K562 (cell line): ENCODE results near the gene HS6ST1. TPM values are rescaled to one million over a fixed set of nuclear protein-coding genes. Genes with fewer than 3 reads are reported as not detected.

ENCODE experiments used
- ATAC-seq: fragments of 200-7000 bp; cut with Tn5 transposase; 3 replicates; pipeline ENCODE4 v1.9.1; 2020; ENCODE audit warnings: moderate library complexity
- BruUV-seq: library from RNA; stranded (reverse); fragments of 400-500 nt; replicated peaks from 2 replicates; lab custom pipeline; 2021; lab: Mats Ljungman, UMichigan
- CTCF ChIA-PET: fragments of 300-600 bp; formaldehyde crosslinking; extraction: SDS; loops from one replicate; lab custom pipeline; 2021; ENCODE audit warnings: low intra/inter-chr PET ratio; lab: Yijun Ruan, JAX
- POLR2A ChIA-PET: fragments of 300-600, 350-650 bp; sonication (Branson Sonifier 250); formaldehyde crosslinking; extraction: SDS; loops from one replicate; lab custom pipeline; 2021; ENCODE audit warnings: antibody characterized with exemption, inconsistent platforms; lab: Yijun Ruan, JAX
- DNase-seq, 4 experiments: peaks; one replicate each; pipeline versions ENCODE4 v3.0.0 to v3.0.0-alpha.2; 2011 to 2018; ENCODE audit warnings: low spot score in 3 of 4, mixed read lengths in 3 of 4; ENCODE audit errors: extremely low read depth in 1 of 4
- FAIRE-seq: peaks from 2 replicates; lab custom pipeline; 2011; peaks lifted over from hg19 to GRCh38; lab: Jason Lieb, UNC
- H2AFZ ChIP-seq: 2 replicates; pipeline ENCODE4 v1.6.0; 2011; ENCODE audit warnings: low read depth, low read length, control low read depth, inconsistent platforms
- H3K27ac ChIP-seq: fragments of 200-600 bp; 3 replicates; pipeline ENCODE4 v1.8.0; 2011; ENCODE audit warnings: low read depth, mild to moderate bottlenecking, control low read depth, inconsistent platforms, low read length, moderate library complexity, mixed read lengths; ENCODE audit errors: extremely low read depth
- H3K27me3 ChIP-seq, 2 experiments: fragments of 300-600 bp in 1 of 2; 2 replicates in 1 of 2; 3 replicates in 1 of 2; pipeline versions ENCODE4 v1.6.0 to v1.8.0; 2011; ENCODE audit warnings: inconsistent platforms in 2 of 2, low read length in 2 of 2, mild to moderate bottlenecking in 1 of 2, mixed read lengths in 1 of 2, moderate library complexity in 1 of 2; ENCODE audit not compliant: control insufficient read depth in 2 of 2, insufficient read depth in 2 of 2
- H3K36me3 ChIP-seq: fragments of 300-600 bp; 3 replicates; pipeline ENCODE4 v1.8.0; 2011; ENCODE audit warnings: mild to moderate bottlenecking, low read length, inconsistent platforms; ENCODE audit not compliant: control insufficient read depth, insufficient read depth
- H3K4me1 ChIP-seq, 2 experiments: fragments of 200-600 bp in 1 of 2; replicated peaks in 1 of 2; 2 replicates in 1 of 2; 3 replicates in 1 of 2; pipeline versions ENCODE4 v1.5.1 to v1.8.0; 2011; ENCODE audit warnings: inconsistent platforms in 2 of 2, low read length in 2 of 2, mild to moderate bottlenecking in 1 of 2, mixed read lengths in 1 of 2, moderate library complexity in 1 of 2; ENCODE audit not compliant: control insufficient read depth in 2 of 2, insufficient read depth in 2 of 2
- H3K4me2 ChIP-seq: 2 replicates; pipeline ENCODE4 v1.6.1; 2011; ENCODE audit warnings: low read length, control low read depth, inconsistent platforms, mixed read lengths; ENCODE audit not compliant: insufficient read depth
- H3K4me3 ChIP-seq: fragments of 200-600 bp; sonication (generic), shearing (Covaris generic); 2 replicates; pipeline ENCODE4 v1.5.1; 2016; ENCODE audit warnings: control low read depth, inconsistent platforms
- H3K79me2 ChIP-seq: fragments of 200-600 bp; 3 replicates; pipeline ENCODE4 v1.8.0; 2011; ENCODE audit warnings: low read length, inconsistent platforms; ENCODE audit not compliant: control insufficient read depth, insufficient read depth
- H3K9ac ChIP-seq, 2 experiments: 2 replicates each; pipeline versions ENCODE4 v1.6.0 to v1.6.1; 2011; ENCODE audit warnings: low read depth in 2 of 2, low read length in 2 of 2, control low read depth in 1 of 2, inconsistent platforms in 1 of 2, mild to moderate bottlenecking in 1 of 2, mixed read lengths in 1 of 2; ENCODE audit not compliant: insufficient read depth in 1 of 2
- H3K9me1 ChIP-seq: one replicate; pipeline ENCODE4 v1.6.0; 2011; ENCODE audit warnings: inconsistent platforms, mild to moderate bottlenecking, low read length, moderate library complexity; ENCODE audit not compliant: control insufficient read depth, insufficient read depth
- H3K9me3 ChIP-seq: replicated peaks from 2 replicates; pipeline ENCODE4 v1.5.1; 2011; ENCODE audit warnings: low read depth, low read length, inconsistent platforms; ENCODE audit not compliant: control insufficient read depth, insufficient read depth
- H4K20me1 ChIP-seq: replicated peaks from 2 replicates; pipeline ENCODE4 v1.6.1; 2011; ENCODE audit warnings: low read length, inconsistent platforms, mixed read lengths; ENCODE audit not compliant: control insufficient read depth, insufficient read depth
- CBFA2T3 ChIP-seq: fragments of 450-650 bp; IDR thresholded peaks from 2 replicates; pipeline ENCODE4 v1.6.1; 2017
- HMG20B ChIP-seq: fragments of 250-450 bp; sonication (Bioruptor Pico); IDR thresholded peaks from 2 replicates; pipeline ENCODE4 v1.5.0; 2021; ENCODE audit warnings: mild to moderate bottlenecking
- NRF1 ChIP-seq, 2 experiments: fragments of 450-650 bp; IDR thresholded peaks in 1 of 2; conservative IDR thresholded peaks in 1 of 2; 2 replicates each; pipeline ENCODE4 v1.6.1; 2014; ENCODE audit warnings: mild to moderate bottlenecking in 2 of 2
- SPI1 ChIP-seq: IDR thresholded peaks from 2 replicates; pipeline ENCODE4 v1.6.1; 2011; ENCODE audit warnings: low read depth, low read length, control low read depth, borderline replicate concordance
- TCF3 ChIP-seq: sonication (generic); formaldehyde crosslinking; IDR thresholded peaks from 2 replicates; pipeline ENCODE4 v1.4.0; 2020; ENCODE audit warnings: mild to moderate bottlenecking, missing genetic modification reagents
- WGBS: fragments of 100-300 bp; shearing (Covaris generic); methylation state at CpG from one replicate; pipeline ENCODE4 v1.1.6; 2016; ENCODE audit warnings: low coverage, mixed read lengths; ENCODE audit not compliant: insufficient coverage; ENCODE audit errors: missing lambda C conversion rate; 5-methylcytosine and 5-hydroxymethylcytosine counted together
- in situ Hi-C: fragments of 300-500 bp; cut with MboI; formaldehyde crosslinking; loops from 4 replicates; pipeline ENCODE4 v1.15.0; 2018; ENCODE audit warnings: inconsistent platforms, mixed read lengths
- intact Hi-C: fragments of 100-400 bp; cut with micrococcal nuclease; formaldehyde crosslinking; loops from 2 replicates; pipeline ENCODE4 v1.14.2; 2022
- polyA plus RNA-seq, 8 experiments: library from polyadenylated mRNA; depleted of rRNA in 4 of 8; stranded (reverse) in 5 of 8; unstranded in 3 of 8; fragments of >200 nt; fragmentation: Nextera tagmentation in 2 of 8; fragmentation: Illumina TruSeq in 1 of 8; extraction: Ambion mirVana in 2 of 8; extraction: Trizol in 1 of 8; gene quantifications; 2 replicates each; pipeline versions ENCODE4 v1.2.1 to v1.2.3, GENCODE V29; 2011 to 2014; ENCODE audit warnings: inconsistent platforms in 1 of 8, missing spikeins in 1 of 8
- total RNA-seq, 7 experiments: library from RNA; depleted of rRNA in 6 of 7; stranded (reverse); fragments of >200 nt in 6 of 7; fragmentation: Illumina TruSeq in 2 of 7; extraction: Trizol in 2 of 7; gene quantifications; 2 replicates each; pipeline versions ENCODE4 v1.2.1 to v1.2.3, GENCODE V29; 2011 to 2021; ENCODE audit warnings: low replicate concordance in 1 of 7
- TF ChIP-seq, protein P1 (sequence below): fragments of 450-650 bp; conservative IDR thresholded peaks from 2 replicates; pipeline ENCODE4 v1.6.1; 2016; ENCODE audit warnings: missing genetic modification characterization, low read depth, mild to moderate bottlenecking, control low read depth, missing compliant biosample characterization

Gene HS6ST1
- total and polyA plus RNA-seq, 9 of the 15 experiments (the other 6 are each of a cell fraction or from before 2014, with no cell fraction given): 0.06 to 7.4 (median 3.8) TPM

DNA sequence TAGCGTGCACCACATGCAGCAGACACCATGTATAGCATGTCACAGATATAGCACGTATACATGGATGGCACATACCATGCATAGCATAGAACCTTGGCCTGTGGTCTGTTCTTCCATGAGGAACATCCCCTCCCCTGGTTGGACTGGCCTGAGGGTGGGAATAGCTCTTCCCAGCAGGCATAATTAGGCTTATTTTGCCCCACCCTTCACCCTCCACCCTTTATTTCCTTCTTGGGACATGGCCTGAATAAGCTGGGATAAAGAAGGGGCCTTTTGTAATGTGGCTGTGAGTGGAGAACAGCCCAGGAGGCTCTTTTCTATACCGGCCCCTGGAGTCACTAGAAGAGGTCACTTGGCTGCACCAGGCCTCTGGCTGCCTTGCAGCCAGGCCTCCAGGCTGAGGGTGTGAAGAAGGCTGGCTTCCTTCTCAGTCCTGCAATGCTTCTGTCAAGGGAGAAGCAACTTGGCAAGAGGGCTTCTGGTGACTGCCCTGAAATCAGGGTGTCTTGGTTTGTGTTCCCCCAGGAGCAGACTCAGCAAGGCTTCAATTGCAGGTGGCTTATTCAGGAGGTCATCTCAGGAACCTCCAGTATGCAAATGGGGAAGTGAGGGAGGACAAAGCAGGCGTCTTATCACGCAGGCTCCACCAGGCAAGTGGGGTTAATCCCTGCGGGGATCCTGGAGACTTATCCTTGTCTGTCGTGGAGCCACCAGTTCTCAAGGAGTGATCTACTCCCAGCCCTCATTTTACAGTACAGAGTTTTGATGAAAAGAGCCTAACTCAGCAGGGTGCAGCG lies 68.2 kb downstream of the HS6ST1 start:
- no peaks in the 10 kb centered on the region for H3K79me2 ChIP-seq
- H3K27ac ChIP-seq: no peak overlapping the region
- peak; percentile 35; the same call in 1 of the 2 replicates for TF ChIP-seq CBFA2T3
- TF ChIP-seq, protein P1, sequence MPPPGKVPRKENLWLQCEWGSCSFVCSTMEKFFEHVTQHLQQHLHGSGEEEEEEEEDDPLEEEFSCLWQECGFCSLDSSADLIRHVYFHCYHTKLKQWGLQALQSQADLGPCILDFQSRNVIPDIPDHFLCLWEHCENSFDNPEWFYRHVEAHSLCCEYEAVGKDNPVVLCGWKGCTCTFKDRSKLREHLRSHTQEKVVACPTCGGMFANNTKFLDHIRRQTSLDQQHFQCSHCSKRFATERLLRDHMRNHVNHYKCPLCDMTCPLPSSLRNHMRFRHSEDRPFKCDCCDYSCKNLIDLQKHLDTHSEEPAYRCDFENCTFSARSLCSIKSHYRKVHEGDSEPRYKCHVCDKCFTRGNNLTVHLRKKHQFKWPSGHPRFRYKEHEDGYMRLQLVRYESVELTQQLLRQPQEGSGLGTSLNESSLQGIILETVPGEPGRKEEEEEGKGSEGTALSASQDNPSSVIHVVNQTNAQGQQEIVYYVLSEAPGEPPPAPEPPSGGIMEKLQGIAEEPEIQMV (tag): no peak
- peak; percentile 44 for TF ChIP-seq TCF3
- peak; percentile 83 for TF ChIP-seq SPI1
- TF ChIP-seq NRF1 (conservative IDR thresholded peaks at IDR 0.05 in 1 of 2, IDR thresholded peaks at IDR 0.05 in 1 of 2): peak in 1 of 2 experiments; percentile 19; a peak in 2 of 4 replicates
- TF ChIP-seq HMG20B (CRISPR knock-in tag): no peak
- H3K9ac ChIP-seq: no peak overlapping the region
- 13% methylated on average over 8 of the region's 8 CpGs for WGBS
- CTCF ChIA-PET: no interaction called here
- FAIRE-seq (no peak), ATAC-seq (peak; percentile 65), DNase-seq (peak in 2 of 4 experiments; percentile 33 to 47)
- H3K9me1 ChIP-seq: no peaks in the 10 kb centered on the region
- no peaks in the 10 kb centered on the region for H3K9me3 ChIP-seq
- no peaks in the 10 kb centered on the region for H4K20me1 ChIP-seq
- H2AFZ ChIP-seq: no peak overlapping the region
- intact Hi-C loops: no loop called here
- H3K27me3 ChIP-seq: peaks cover 6 to 19% of the 10 kb centered on the region in 2 experiments
- H3K4me2 ChIP-seq: no peak overlapping the region
- BruUV-seq: no TSS peak
- H3K36me3 ChIP-seq: no peaks in the 10 kb centered on the region
- no peak overlapping the region for H3K4me3 ChIP-seq
- in situ Hi-C loops: no loop called here
- POLR2A ChIA-PET: no interaction called here
- H3K4me1 ChIP-seq: no peaks in the 10 kb centered on the region; a peak in 2 of 5 replicates
